Endothelial cell of umbilical vein (primary cell): ENCODE measurements around the gene CMSS1. TPM values are rescaled to one million over a fixed set of nuclear protein-coding genes. Genes with fewer than 3 reads are reported as not detected.

Source experiments
- BruUV-seq: library from RNA; stranded (reverse); fragments of 400-500 nt; replicated peaks from 2 replicates; lab custom pipeline; 2021; lab: Mats Ljungman, UMichigan
- CTCF ChIA-PET: fragments of 300-600, 350-600 bp; sonication (Branson Sonifier 250); formaldehyde crosslinking; loops from one replicate; lab custom pipeline; 2021; ENCODE audit warnings: antibody characterized with exemption, inconsistent platforms; lab: Charles Lee
- POLR2A ChIA-PET: fragments of 300-600, 350-600 bp; sonication (Branson Sonifier 250); formaldehyde crosslinking; loops from one replicate; lab custom pipeline; 2021; ENCODE audit warnings: antibody characterized with exemption, inconsistent platforms; lab: Charles Lee
- DNase-seq: peaks from one replicate; pipeline ENCODE4 v3.0.0-alpha.2; 2011; ENCODE audit warnings: low read depth, low spot score
- FAIRE-seq: peaks from 2 replicates; lab custom pipeline; 2011; peaks lifted over from hg19 to GRCh38; lab: Jason Lieb, UNC
- H2AFZ ChIP-seq: 2 replicates; pipeline ENCODE4 v1.6.0; 2012; ENCODE audit warnings: low read depth, low read length, control low read depth, inconsistent platforms
- H3K27ac ChIP-seq: 2 replicates; pipeline ENCODE4 v1.5.1; 2011; ENCODE audit warnings: low read depth, mild to moderate bottlenecking, control low read depth, low read length, moderate library complexity; ENCODE audit not compliant: insufficient read depth
- H3K27me3 ChIP-seq, 2 experiments: 2 replicates each; pipeline versions ENCODE4 v1.6.0 to v1.6.1; 2011; ENCODE audit warnings: low read length in 2 of 2, mixed read lengths in 1 of 2; ENCODE audit not compliant: control insufficient read depth in 2 of 2, insufficient read depth in 2 of 2
- H3K36me3 ChIP-seq, 2 experiments: 2 replicates in 1 of 2; 3 replicates in 1 of 2; pipeline ENCODE4 v1.5.1; 2011; ENCODE audit warnings: low read length in 2 of 2, mild to moderate bottlenecking in 1 of 2, moderate library complexity in 1 of 2; ENCODE audit not compliant: control insufficient read depth in 2 of 2, insufficient read depth in 2 of 2; ENCODE audit errors: extremely low read depth in 1 of 2
- H3K4me1 ChIP-seq: 3 replicates; pipeline ENCODE4 v1.5.1; 2011; ENCODE audit warnings: mild to moderate bottlenecking, low read length; ENCODE audit not compliant: control insufficient read depth, insufficient read depth; ENCODE audit errors: extremely low read depth
- H3K4me2 ChIP-seq: 2 replicates; pipeline ENCODE4 v1.6.1; 2011; ENCODE audit warnings: low read length, control low read depth, mixed read lengths; ENCODE audit not compliant: insufficient read depth
- H3K4me3 ChIP-seq, 3 experiments: fragments of 200-600 bp in 1 of 3; sonication (generic), shearing (Covaris generic) in 1 of 3; replicated peaks in 1 of 3; 2 replicates each; pipeline ENCODE4 v1.5.1; 2011 to 2016; ENCODE audit warnings: control low read depth in 3 of 3, low read length in 3 of 3, mild to moderate bottlenecking in 2 of 3, inconsistent platforms in 1 of 3, low read depth in 1 of 3, moderate library complexity in 1 of 3; ENCODE audit not compliant: insufficient read depth in 1 of 3
- H3K79me2 ChIP-seq: 2 replicates; pipeline ENCODE4 v1.6.0; 2012; ENCODE audit warnings: low read length, inconsistent platforms; ENCODE audit not compliant: control insufficient read depth, insufficient read depth
- H3K9ac ChIP-seq: replicated peaks from 2 replicates; pipeline ENCODE3; 2011; ENCODE audit warnings: low read length, control low read depth; ENCODE audit not compliant: insufficient read depth; ENCODE audit errors: extremely low read depth
- H3K9me1 ChIP-seq: replicated peaks from 3 replicates; pipeline ENCODE4 v1.6.0; 2011; ENCODE audit warnings: mild to moderate bottlenecking, low read length; ENCODE audit not compliant: control insufficient read depth, insufficient read depth; ENCODE audit errors: extremely low read depth
- H3K9me3 ChIP-seq: replicated peaks from 2 replicates; pipeline ENCODE4 v1.5.1; 2012; ENCODE audit warnings: low read length, inconsistent platforms; ENCODE audit not compliant: control insufficient read depth, insufficient read depth
- H4K20me1 ChIP-seq: replicated peaks from 2 replicates; pipeline ENCODE3; 2011; ENCODE audit warnings: mild to moderate bottlenecking, low read length; ENCODE audit not compliant: control insufficient read depth, insufficient read depth; ENCODE audit errors: extremely low read depth
- CTCF ChIP-seq, 2 donors: IDR thresholded peaks; 1 replicate in 1 of 2; 2 replicates in 1 of 2; pipeline ENCODE4 v1.5.1; 2011; ENCODE audit warnings: low read length in 2 of 2, mild to moderate bottlenecking in 2 of 2, moderate library complexity in 2 of 2, control low read depth in 1 of 2, inconsistent platforms in 1 of 2, low read depth in 1 of 2; ENCODE audit not compliant: insufficient read depth in 1 of 2; ENCODE audit errors: extremely low read depth in 1 of 2
- EZH2 ChIP-seq: IDR thresholded peaks from 2 replicates; pipeline ENCODE4 v1.6.1; 2012; ENCODE audit warnings: borderline replicate concordance, low read depth, mild to moderate bottlenecking, moderate library complexity, low read length, inconsistent platforms; ENCODE audit not compliant: severe bottlenecking
- FOS ChIP-seq: IDR thresholded peaks from 2 replicates; pipeline ENCODE4 v1.6.1; 2011; ENCODE audit warnings: mild to moderate bottlenecking, low read length, moderate library complexity, borderline replicate concordance; ENCODE audit not compliant: insufficient read depth
- GATA2 ChIP-seq: IDR thresholded peaks from 2 replicates; pipeline ENCODE4 v1.7.0; 2011; ENCODE audit warnings: low read depth, mild to moderate bottlenecking, moderate library complexity, mixed read lengths, low read length; ENCODE audit not compliant: insufficient read length, insufficient read depth
- JUN ChIP-seq: IDR thresholded peaks from 2 replicates; pipeline ENCODE4 v1.6.1; 2011; ENCODE audit warnings: borderline replicate concordance, low read depth; ENCODE audit not compliant: insufficient read length, insufficient read depth
- MAX ChIP-seq: IDR thresholded peaks from 2 replicates; pipeline ENCODE4 v1.6.1; 2011; ENCODE audit not compliant: insufficient read depth, insufficient read length
- MYC ChIP-seq: IDR thresholded peaks from one replicate; pipeline ENCODE4 v1.6.1; 2011; ENCODE audit warnings: mild to moderate bottlenecking, low read depth, low read length
- POLR2A ChIP-seq: IDR thresholded peaks from 2 replicates; pipeline ENCODE4 v1.6.1; 2012; ENCODE audit warnings: low read depth, mild to moderate bottlenecking, control low read depth, low read length
- POLR2AphosphoS5 ChIP-seq: IDR thresholded peaks from 2 replicates; pipeline ENCODE4 v1.6.1; 2012; ENCODE audit warnings: low read depth, mild to moderate bottlenecking, control low read depth, low read length, moderate library complexity; ENCODE audit not compliant: insufficient read depth
- dilution Hi-C: fragments of 300-500 bp; cut with MboI; formaldehyde crosslinking; loops from one replicate; pipeline ENCODE4 v1.15.0; 2019; ENCODE audit warnings: low sequenced_read_pairs; ENCODE audit not compliant: extremely low pct_ligation_motif_present
- intact Hi-C: fragments of 100-400 bp; cut with micrococcal nuclease; formaldehyde crosslinking; loops from one replicate; pipeline ENCODE4 v1.10.0; 2022
- polyA plus RNA-seq, 4 experiments: library from polyadenylated mRNA; depleted of rRNA in 3 of 4; stranded (reverse) in 3 of 4; unstranded in 1 of 4; fragments of >200 nt; gene quantifications; 2 replicates each; pipeline versions ENCODE4 v1.2.1 to v1.2.3, GENCODE V29; 2011 to 2012; ENCODE audit warnings: missing spikeins in 1 of 4
- total RNA-seq: library from RNA; stranded (reverse); gene quantifications from 2 replicates; pipeline ENCODE4 v1.2.3, GENCODE V29; 2021

The CMSS1 gene
- total and polyA plus RNA-seq, 2 donors (not counting 3 experiments of a cell fraction or from before 2014, with no cell fraction given), result 9.7 to 60.6 TPM

- Histone ChIP-seq H3K4me1 (no peaks in the 10 kb centered on the region), H3K36me3 (no peaks in the 10 kb centered on the region), H3K79me2 (no peaks in the 10 kb centered on the region), H3K9me3 (no peaks in the 10 kb centered on the region), H4K20me1 (no peaks in the 10 kb centered on the region), H3K9ac (no peak overlapping the region), H3K27me3 (no peaks in the 10 kb centered on the region), H3K4me3 (no peak overlapping the region), H3K27ac (no peak overlapping the region), H2AFZ (no peak overlapping the region), H3K4me2 (no peak overlapping the region), H3K9me1 (no peaks in the 10 kb centered on the region)
- DNase-seq, result no peak
- no peak for FAIRE-seq
- TF ChIP-seq POLR2A, result no peak
- TF ChIP-seq JUN, result no peak
- no peak for TF ChIP-seq CTCF (IDR thresholded peaks at IDR 0.05; ENCODE audit: extremely low read depth in 1 of 2, insufficient read depth in 1 of 2, low read depth in 1 of 2, low read length in 2 of 2)
- intact Hi-C loops, result no loop called here
- dilution Hi-C loops, result no loop called here
- no TSS peak for BruUV-seq
- CTCF ChIA-PET, result interaction anchor here (0.8 to 1.4 kb wide), 3 partner anchors 11 to 31 kb away, joined by 3 to 5 read pairs (median 3); no protein-coding TSS in a partner anchor
- POLR2A ChIA-PET, result no interaction called here
Observed at GRCh38 chr3:100100425-100100824, 282.8 kb downstream of the CMSS1 start.

GRCh38 chr3:100102757-100103156 is 285.1 kb downstream of the CMSS1 start:
- DNase-seq (no peak), FAIRE-seq (no peak)
- ChIA-PET CTCF (interaction anchor here (0.8 to 1.2 kb wide), 2 partner anchors 11 to 151 kb away, joined by 3 read pairs; partner anchors contain the start of gene FILIP1L), POLR2A (no interaction called here)
- Histone ChIP-seq H3K9me1 (no peaks in the 10 kb centered on the region), H3K27me3 (no peaks in the 10 kb centered on the region), H3K4me1 (peaks cover 8% of the 10 kb centered on the region), H3K9ac (no peak overlapping the region), H3K79me2 (no peaks in the 10 kb centered on the region), H3K4me2 (no peak overlapping the region), H3K9me3 (no peaks in the 10 kb centered on the region), H3K36me3 (no peaks in the 10 kb centered on the region), H4K20me1 (no peaks in the 10 kb centered on the region), H2AFZ (no peak overlapping the region), H3K27ac (no peak overlapping the region), H3K4me3 (no peak overlapping the region)
- dilution Hi-C loops (no loop called here), intact Hi-C loops (no loop called here)
- TF ChIP-seq GATA2, result no peak
- no peak for TF ChIP-seq MYC
- no peak for TF ChIP-seq POLR2A
- TF ChIP-seq POLR2AphosphoS5, result no peak
- no peak for TF ChIP-seq JUN
- no peak for TF ChIP-seq FOS
- TF ChIP-seq EZH2, result no peak
- TF ChIP-seq CTCF (IDR thresholded peaks at IDR 0.05; ENCODE audit: extremely low read depth in 1 of 2, insufficient read depth in 1 of 2, low read depth in 1 of 2, low read length in 2 of 2), result no peak
- TF ChIP-seq MAX, result no peak
- no TSS peak for BruUV-seq
